Panc1 (cell line): ENCODE measurements around the gene PARP8. TPM values are rescaled to one million over a fixed set of nuclear protein-coding genes. Genes with fewer than 3 reads are reported as not detected.

ENCODE experiments used
- ATAC-seq: fragments of 200-7000 bp; cut with Tn5 transposase; 2 replicates; pipeline ENCODE4 v1.9.1; 2020; ENCODE audit warnings: mild to moderate bottlenecking, moderate library complexity
- BruUV-seq: library from RNA; stranded (reverse); fragments of 400-500 nt; replicated peaks from 2 replicates; lab custom pipeline; 2021; lab: Mats Ljungman, UMichigan
- CTCF ChIA-PET: fragments of 300-600 bp; sonication (Branson Sonifier 250); formaldehyde crosslinking; loops from one replicate; lab custom pipeline; 2022; ENCODE audit warnings: antibody characterized with exemption; lab: Charles Lee
- POLR2A ChIA-PET: fragments of 300-600 bp; sonication (Branson Sonifier 250); formaldehyde crosslinking; loops from one replicate; lab custom pipeline; 2022; ENCODE audit warnings: antibody characterized with exemption; lab: Charles Lee
- DNase-seq: peaks from one replicate; pipeline ENCODE4 v3.0.0-alpha.2; 2010; ENCODE audit warnings: low read depth, low spot score
- H3K27ac ChIP-seq: 2 replicates; pipeline ENCODE4 v1.5.1; 2011; ENCODE audit warnings: mild to moderate bottlenecking, low read length, inconsistent platforms
- H3K27me3 ChIP-seq: fragments of 200-500 bp; sonication (Bioruptor generic); 2 replicates; pipeline ENCODE4 v1.6.0; 2014; ENCODE audit warnings: low read length, inconsistent platforms; ENCODE audit not compliant: control insufficient read depth, insufficient read depth
- H3K36me3 ChIP-seq: fragments of 200-500 bp; sonication (Bioruptor generic); 2 replicates; pipeline ENCODE4 v1.5.1; 2014; ENCODE audit warnings: inconsistent platforms, mild to moderate bottlenecking, low read length, moderate library complexity; ENCODE audit not compliant: control insufficient read depth, insufficient read depth
- H3K4me1 ChIP-seq: 2 replicates; pipeline ENCODE4 v1.5.1; 2011; ENCODE audit warnings: inconsistent platforms, mild to moderate bottlenecking, low read length, moderate library complexity; ENCODE audit not compliant: control insufficient read depth, insufficient read depth
- H3K4me3 ChIP-seq, 2 experiments: 2 replicates each; pipeline ENCODE4 v1.5.1; 2011 to 2012; ENCODE audit warnings: low read depth in 2 of 2, low read length in 2 of 2, mild to moderate bottlenecking in 2 of 2, inconsistent platforms in 1 of 2, moderate library complexity in 1 of 2
- H3K9me3 ChIP-seq: fragments of 200-500 bp; sonication (Bioruptor generic); 2 replicates; pipeline ENCODE4 v1.5.1; 2014; ENCODE audit warnings: low read depth, mild to moderate bottlenecking, inconsistent platforms, low read length, moderate library complexity; ENCODE audit not compliant: control insufficient read depth, insufficient read depth
- CTCF ChIP-seq: fragments of 450-650 bp; IDR thresholded peaks from 2 replicates; pipeline ENCODE4 v1.5.1; 2017; ENCODE audit warnings: mild to moderate bottlenecking
- POLR2AphosphoS5 ChIP-seq: IDR thresholded peaks from 2 replicates; pipeline ENCODE4 v1.6.1; 2012; ENCODE audit warnings: mild to moderate bottlenecking, low read depth, low read length, moderate library complexity
- REST ChIP-seq, 2 experiments: IDR thresholded peaks; 2 replicates each; pipeline ENCODE4 v1.6.1; 2011 to 2012; ENCODE audit warnings: low read depth in 2 of 2, control low read depth in 1 of 2, low read length in 1 of 2, mild to moderate bottlenecking in 1 of 2, moderate library complexity in 1 of 2; ENCODE audit not compliant: insufficient read depth in 1 of 2
- SIN3A ChIP-seq: IDR thresholded peaks from 2 replicates; pipeline ENCODE4 v1.6.1; 2012; ENCODE audit warnings: low read depth, mild to moderate bottlenecking, low read length, moderate library complexity, borderline replicate concordance; ENCODE audit not compliant: insufficient read depth
- TCF7L2 ChIP-seq: IDR thresholded peaks from 2 replicates; pipeline ENCODE4 v1.6.1; 2011; ENCODE audit warnings: mild to moderate bottlenecking, low read depth, low read length, inconsistent platforms
- in situ Hi-C: cut with HindIII; loops from 2 replicates; pipeline ENCODE4 v1.10.0; 2016; ENCODE audit warnings: low sequenced_read_pairs, low pct_unique_long_range_greater_than_20kb
- intact Hi-C: fragments of 100-400 bp; cut with micrococcal nuclease; formaldehyde crosslinking; loops from one replicate; pipeline ENCODE4 v1.10.0; 2022; ENCODE audit not compliant: unreplicated experiment
- total RNA-seq: library from RNA; stranded (reverse); gene quantifications from one replicate; pipeline ENCODE4 v1.2.1, GENCODE V29; 2021; ENCODE audit not compliant: unreplicated experiment

The PARP8 gene
- total RNA-seq, 1 experiment from 2014 or later, result 20.2 TPM

DNA sequence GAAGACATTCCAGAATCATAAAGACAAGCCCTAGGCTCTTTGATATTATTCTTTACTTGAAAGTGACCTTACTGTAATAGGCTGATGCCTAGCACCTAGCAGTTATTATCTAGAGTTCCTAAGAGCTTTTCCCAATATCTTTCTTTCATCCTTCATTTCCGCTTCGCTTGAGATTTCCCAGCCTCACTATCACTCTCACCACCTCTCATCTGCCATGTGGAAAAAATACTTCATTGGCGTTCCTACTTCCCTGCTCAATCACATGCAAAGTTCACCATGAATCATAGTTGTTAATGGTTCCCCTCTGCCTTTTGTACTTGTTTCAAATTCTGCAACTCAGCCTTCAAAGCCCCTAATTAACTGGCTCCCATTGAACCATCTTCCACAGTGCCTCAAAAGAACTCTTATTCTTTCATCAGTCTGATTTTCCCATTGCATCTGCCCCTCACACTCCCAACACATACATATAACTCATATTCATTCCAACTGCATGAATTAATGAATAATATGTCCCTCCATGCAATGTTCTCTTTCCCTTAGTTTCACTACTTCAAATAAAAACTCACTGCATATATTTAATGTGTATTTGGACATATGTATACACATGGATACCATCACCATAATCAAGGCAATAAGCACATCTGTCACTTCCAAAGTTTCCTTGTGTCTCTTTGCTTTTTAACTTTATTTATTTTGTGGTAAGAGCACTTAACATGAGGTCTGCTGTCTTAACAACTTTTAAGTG is 221.6 kb downstream of the PARP8 start:
- no peaks in the 10 kb centered on the region for H3K36me3 ChIP-seq
- H3K27ac ChIP-seq, result no peak overlapping the region
- no peak overlapping the region for H3K4me3 ChIP-seq
- no peaks in the 10 kb centered on the region for H3K27me3 ChIP-seq
- H3K4me1 ChIP-seq, result no peaks in the 10 kb centered on the region
- H3K9me3 ChIP-seq, result no peaks in the 10 kb centered on the region
- POLR2A ChIA-PET, result no interaction called here
- DNase-seq, result no peak
- ATAC-seq, result no peak
- TF ChIP-seq REST (IDR thresholded peaks at IDR 0.05; ENCODE audit: insufficient read depth in 1 of 2, low read depth in 2 of 2, low read length in 1 of 2), result no peak
- intact Hi-C loops (no loop called here), in situ Hi-C loops (no loop called here)
- CTCF ChIA-PET, result no interaction called here
- BruUV-seq, result no TSS peak

DNA sequence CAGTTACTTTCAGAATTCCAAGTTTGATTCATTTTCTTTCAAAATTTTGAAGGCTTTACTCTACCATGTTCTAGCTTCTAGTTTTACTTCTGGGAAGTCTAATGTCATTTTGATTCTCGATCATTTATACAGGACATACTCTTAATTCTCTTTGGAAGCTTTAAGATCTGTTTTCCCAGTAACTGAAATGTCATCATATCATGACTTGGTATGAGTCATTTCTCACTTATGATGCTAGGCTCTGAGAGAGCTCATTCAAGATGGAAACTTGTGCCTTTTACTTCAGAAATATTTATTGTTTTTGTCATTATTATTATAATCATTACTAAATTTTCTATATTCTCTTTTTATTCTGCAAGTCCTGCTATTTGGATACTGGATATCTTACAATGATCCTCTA is 222.3 kb downstream of the PARP8 start:
- TF ChIP-seq TCF7L2 (no peak), REST (IDR thresholded peaks at IDR 0.05; ENCODE audit: insufficient read depth in 1 of 2, low read depth in 2 of 2, low read length in 1 of 2) (no peak), POLR2AphosphoS5 (no peak), CTCF (no peak), SIN3A (no peak)
- CTCF ChIA-PET, result no interaction called here

More for the DNA sequence above, 222.3 kb downstream of the PARP8 start:
- intact Hi-C loops (no loop called here), in situ Hi-C loops (no loop called here)
- H3K9me3 ChIP-seq, result no peaks in the 10 kb centered on the region
- H3K4me3 ChIP-seq, result no peak overlapping the region
- H3K27ac ChIP-seq, result no peak overlapping the region
- H3K36me3 ChIP-seq, result no peaks in the 10 kb centered on the region
- BruUV-seq, result no TSS peak
- DNase-seq, result no peak
- no peaks in the 10 kb centered on the region for H3K27me3 ChIP-seq
- ATAC-seq, result no peak
- H3K4me1 ChIP-seq, result no peaks in the 10 kb centered on the region
- POLR2A ChIA-PET, result no interaction called here
